ENCODE data around the gene METTL15. TPM values are rescaled to one million over a fixed set of nuclear protein-coding genes. Genes with fewer than 3 reads are reported as not detected.

METTL15 gene
- total RNA-seq, 3 donors from 2014 or later (not counting 1 experiment from before 2014, with no cell fraction given): 7.4 to 12.1 (median 9.1) TPM

DNA sequence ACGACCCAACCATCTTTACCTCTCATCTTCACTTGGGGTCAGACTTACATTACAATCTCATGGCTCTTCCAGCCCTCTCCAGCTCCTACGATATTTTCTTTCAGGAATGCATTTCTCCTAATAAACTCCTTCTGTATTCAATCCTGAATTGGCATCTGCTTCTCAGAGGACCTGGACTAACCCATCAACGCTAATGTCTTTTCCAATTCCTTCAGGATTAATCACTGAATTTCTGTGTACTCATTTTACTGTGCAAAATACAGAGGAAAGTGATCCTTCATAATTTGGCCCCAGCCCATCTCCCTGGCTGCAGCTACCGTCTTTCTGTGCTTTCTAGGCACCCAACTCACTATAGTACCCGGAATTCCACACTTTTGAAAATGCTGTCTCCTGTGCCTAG is 239.2 kb downstream of the METTL15 start:
- ATAC-seq (no peak), DNase-seq (no peak)
- no peaks in the 10 kb centered on the region for H3K9me3 ChIP-seq (ENCODE audit: control insufficient read depth, insufficient read depth, low read length)
- Mint-ChIP-seq H3K9me3 (peaks cover 0 to 5% of the 10 kb centered on the region in 2 donors), H3K27me3 (ENCODE audit: low read depth in 2 of 2) (no peaks in the 10 kb centered on the region), H3K4me1 (no peaks in the 10 kb centered on the region), H3K36me3 (no peaks in the 10 kb centered on the region), H3K4me3 (no peak overlapping the region), H3K27ac (no peak overlapping the region)
- no peak overlapping the region for H3K4me3 ChIP-seq (ENCODE audit: low read length)
- intact Hi-C loops (cut with micrococcal nuclease): no loop called here
- WGBS (ENCODE audit: insufficient coverage): 84% methylated on average over 5 of the region's 5 CpGs
- no peaks in the 10 kb centered on the region for H3K36me3 ChIP-seq (ENCODE audit: control insufficient read depth, insufficient read depth, low read length)
- TF ChIP-seq CTCF (IDR thresholded peaks at IDR 0.05): no peak
- no peaks in the 10 kb centered on the region for H3K4me1 ChIP-seq (ENCODE audit: control insufficient read depth, insufficient read depth, low read length)
- no peaks in the 10 kb centered on the region for H3K27me3 ChIP-seq (ENCODE audit: control insufficient read depth, insufficient read depth, low read length)
- H3K27ac ChIP-seq (ENCODE audit: low read length): no peak overlapping the region

GRCh38 chr11:28350216-28350615 is 242.0 kb downstream of the METTL15 start:
- no peak for TF ChIP-seq CTCF (IDR thresholded peaks at IDR 0.05)
- intact Hi-C loops (cut with micrococcal nuclease): no loop called here
- no peaks in the 10 kb centered on the region for H3K9me3 ChIP-seq (ENCODE audit: control insufficient read depth, insufficient read depth, low read length)
- no peaks in the 10 kb centered on the region for H3K4me1 ChIP-seq (ENCODE audit: control insufficient read depth, insufficient read depth, low read length)
- H3K27ac ChIP-seq (ENCODE audit: low read length): no peak overlapping the region
- H3K4me3 ChIP-seq (ENCODE audit: low read length): no peak overlapping the region
- Mint-ChIP-seq H3K4me3 (no peak overlapping the region), H3K27me3 (ENCODE audit: low read depth in 2 of 2) (no peaks in the 10 kb centered on the region), H3K9me3 (peaks cover 7% of the 10 kb centered on the region in 2 donors), H3K4me1 (no peaks in the 10 kb centered on the region), H3K36me3 (no peaks in the 10 kb centered on the region), H3K27ac (no peak overlapping the region)
- no peaks in the 10 kb centered on the region for H3K27me3 ChIP-seq (ENCODE audit: control insufficient read depth, insufficient read depth, low read length)
- no peak for ATAC-seq
- H3K36me3 ChIP-seq (ENCODE audit: control insufficient read depth, insufficient read depth, low read length): no peaks in the 10 kb centered on the region
- no peak for DNase-seq

- no peak for DNase-seq
These were observed 245.8 kb downstream of the METTL15 start for GRCh38 chr11:28353991-28354390.

More at GRCh38 chr11:28353991-28354390, 245.8 kb downstream of the METTL15 start:
- intact Hi-C loops (cut with micrococcal nuclease): no loop called here
- 89% methylated on average over 2 of the region's 2 CpGs for WGBS (ENCODE audit: insufficient coverage)
- no peaks in the 10 kb centered on the region for H3K4me1 ChIP-seq (ENCODE audit: control insufficient read depth, insufficient read depth, low read length)
- Mint-ChIP-seq H3K36me3 (no peaks in the 10 kb centered on the region), H3K4me3 (no peak overlapping the region), H3K27ac (no peak overlapping the region), H3K27me3 (ENCODE audit: low read depth in 2 of 2) (no peaks in the 10 kb centered on the region), H3K4me1 (no peaks in the 10 kb centered on the region), H3K9me3 (peaks cover 9 to 12% of the 10 kb centered on the region in 2 donors)
- no peaks in the 10 kb centered on the region for H3K27me3 ChIP-seq (ENCODE audit: control insufficient read depth, insufficient read depth, low read length)
- H3K9me3 ChIP-seq (ENCODE audit: control insufficient read depth, insufficient read depth, low read length): no peaks in the 10 kb centered on the region
- no peak overlapping the region for H3K4me3 ChIP-seq (ENCODE audit: low read length)
- H3K27ac ChIP-seq (ENCODE audit: low read length): no peak overlapping the region
- H3K36me3 ChIP-seq (ENCODE audit: control insufficient read depth, insufficient read depth, low read length): no peaks in the 10 kb centered on the region
- no peak for TF ChIP-seq CTCF (IDR thresholded peaks at IDR 0.05)
- no peak for ATAC-seq

Measured in natural killer cell (primary cell).